NCI-H460 (cell line): ENCODE results near the gene MRPL51. TPM values are rescaled to one million over a fixed set of nuclear protein-coding genes. Genes with fewer than 3 reads are reported as not detected.

Source experiments
- total RNA-seq: library from RNA; depleted of rRNA; stranded (reverse); fragments of >200 nt; shearing (Covaris generic); gene quantifications from 2 replicates; pipeline ENCODE4 v1.2.3, GENCODE V29; 2014; rRNA removed

MRPL51 gene
- total RNA-seq, 1 experiment from 2014 or later, result 150 TPM

Other genes with a start within 250 kb of the MRPL51 start
- gene PLEKHG6, start 182.6 kb downstream of the MRPL51 start, total RNA-seq, result not detected in 2 replicates
- 180 and 190 TPM in 2 replicates for gene TNFRSF1A, start 151.2 kb downstream of the MRPL51 start, total RNA-seq
- 0.29 and 1.7 TPM in 2 replicates for gene SCNN1A, start 117.7 kb downstream of the MRPL51 start, total RNA-seq
- 80.4 and 82.9 TPM in 2 replicates for gene LTBR, start 109.1 kb downstream of the MRPL51 start, total RNA-seq
- gene CD27, start 48.3 kb downstream of the MRPL51 start, total RNA-seq, result not detected in 2 replicates
- 3.2 and 3.9 TPM in 2 replicates for gene TAPBPL, start 41.2 kb downstream of the MRPL51 start, total RNA-seq
- gene VAMP1, start 22.6 kb downstream of the MRPL51 start, total RNA-seq, result 10.7 and 14.3 TPM in 2 replicates
- 60.2 and 68.4 TPM in 2 replicates for gene NCAPD2, start 840 bp upstream of the MRPL51 start, total RNA-seq
- 9,568 and 10,591 TPM in 2 replicates for gene GAPDH, start 41.3 kb upstream of the MRPL51 start, total RNA-seq
- 0.15 TPM in 1 of 2 replicates, not detected in the other for gene IFFO1, start 62.8 kb upstream of the MRPL51 start, total RNA-seq
- 54.0 and 58.2 TPM in 2 replicates for gene NOP2, start 75.0 kb upstream of the MRPL51 start, total RNA-seq
- 67.0 and 83.8 TPM in 2 replicates for gene CHD4, start 114.1 kb upstream of the MRPL51 start, total RNA-seq
- not detected in 2 replicates for gene LPAR5, start 142.7 kb upstream of the MRPL51 start, total RNA-seq
- gene ACRBP, start 154.2 kb upstream of the MRPL51 start, total RNA-seq, result 0.40 TPM in 1 of 2 replicates, not detected in the other
- gene ING4, start 169.9 kb upstream of the MRPL51 start, total RNA-seq, result 16.3 and 17.6 TPM in 2 replicates
- 14.7 and 18.9 TPM in 2 replicates for gene ZNF384, start 196.1 kb upstream of the MRPL51 start, total RNA-seq
- not detected in 2 replicates for gene PIANP, start 207.6 kb upstream of the MRPL51 start, total RNA-seq
- gene COPS7A, start 230.8 kb upstream of the MRPL51 start, total RNA-seq, result 75.2 and 77.1 TPM in 2 replicates